Aorta (tissue), 5 donors: ENCODE data around the gene NR6A1. TPM values are rescaled to one million over a fixed set of nuclear protein-coding genes. Genes with fewer than 3 reads are reported as not detected.

ENCODE experiments used
- ATAC-seq: fragments of 200-7000 bp; cut with Tn5 transposase; one replicate; pipeline ENCODE4 v1.9.1; 2022; ENCODE audit warnings: moderate library complexity; ENCODE audit not compliant: low FRiP score
- DNase-seq, 2 donors: peaks; one replicate each; pipeline ENCODE4 v3.0.0-alpha.2; 2020
- H3K27ac ChIP-seq, 2 donors: one replicate each; pipeline ENCODE4 v1.5.1; 2013; ENCODE audit warnings: low read length in 2 of 2, mild to moderate bottlenecking in 2 of 2, moderate library complexity in 2 of 2, control low read depth in 1 of 2, inconsistent platforms in 1 of 2, low read depth in 1 of 2
- H3K27me3 ChIP-seq, 2 donors: one replicate each; pipeline ENCODE4 v1.6.1; 2013; ENCODE audit warnings: control low read depth in 1 of 2, low read length in 1 of 2, mild to moderate bottlenecking in 1 of 2, moderate library complexity in 1 of 2; ENCODE audit not compliant: insufficient read depth in 2 of 2, control insufficient read depth in 1 of 2
- H3K36me3 ChIP-seq, 2 donors: one replicate each; pipeline ENCODE4 v1.6.1; 2013; ENCODE audit warnings: control low read depth in 1 of 2, low read length in 1 of 2, mild to moderate bottlenecking in 1 of 2; ENCODE audit not compliant: insufficient read depth in 2 of 2, control insufficient read depth in 1 of 2
- H3K4me1 ChIP-seq, 2 donors: one replicate each; pipeline ENCODE4 v1.6.1; 2013; ENCODE audit warnings: low read length in 2 of 2, control low read depth in 1 of 2, mild to moderate bottlenecking in 1 of 2, moderate library complexity in 1 of 2; ENCODE audit not compliant: insufficient read depth in 2 of 2, control insufficient read depth in 1 of 2
- H3K4me3 ChIP-seq, 2 donors: one replicate each; pipeline ENCODE4 v1.5.1; 2013; ENCODE audit warnings: low read length in 2 of 2, control low read depth in 1 of 2, mild to moderate bottlenecking in 1 of 2
- H3K9me3 ChIP-seq: one replicate; pipeline ENCODE4 v1.6.1; 2013; ENCODE audit warnings: mild to moderate bottlenecking, low read length; ENCODE audit not compliant: control insufficient read depth
- WGBS, 2 donors: extraction: QIAGEN DNeasy Blood & Tissue Kit; methylation state at CpG; one replicate each; pipeline ENCODE4 v1.1.7; 2013; 5-methylcytosine and 5-hydroxymethylcytosine counted together
- intact Hi-C, 2 donors: fragments of 100-400 bp; cut with DNase I; formaldehyde crosslinking; loops; one replicate each; pipeline versions ENCODE4 v1.14.2 to v1.15.0; 2022
- polyA plus RNA-seq, 2 donors: library from polyadenylated mRNA; stranded (reverse); fragments of 200-250 nt; gene quantifications; one replicate each; pipeline ENCODE4 v1.2.3, GENCODE V29; 2013
- total RNA-seq, 2 donors: library from RNA; stranded (reverse); fragmentation: NEBNext Ultra II Directional; extraction: Animal tissue kit (Norgen Biotek cat#: 25700); gene quantifications; one replicate each; pipeline ENCODE4 v1.2.1, GENCODE V29; 2021
- donor health status: healthy with polysubstance abuse.
- donor health status: Bipolar disorder and iron deficiency.
- donor health status: DM: no; HTN: no; CAD: no.
- donor health status: DM: no; HTN: no; CAD: no.
- donor health status: DM: yes; HTN: yes; CAD: no.

Gene NR6A1
- total and polyA plus RNA-seq, 4 donors, result 0.26 to 1.6 (median 0.46) TPM

- H3K9me3 ChIP-seq, result no peaks in the 10 kb centered on the region
- DNase-seq (no peak), ATAC-seq (no peak)
- intact Hi-C loops, result no loop called here
- 75% methylated on average over 6 of the region's 6 CpGs for WGBS, 2 donors
- no peak overlapping the region for H3K27ac ChIP-seq
- no peaks in the 10 kb centered on the region for H3K36me3 ChIP-seq
- H3K4me3 ChIP-seq, result no peak overlapping the region
- no peaks in the 10 kb centered on the region for H3K27me3 ChIP-seq
- H3K4me1 ChIP-seq, result no peaks in the 10 kb centered on the region
Measured at GRCh38 chr9:124498040-124498439, 273.1 kb downstream of the NR6A1 start.

GRCh38 chr9:124497441-124497840 is 273.7 kb downstream of the NR6A1 start:
- no peak overlapping the region for H3K27ac ChIP-seq
- DNase-seq (no peak), ATAC-seq (no peak)
- H3K36me3 ChIP-seq, result no peaks in the 10 kb centered on the region
- no peak overlapping the region for H3K4me3 ChIP-seq
- H3K4me1 ChIP-seq, result no peaks in the 10 kb centered on the region
- WGBS, 2 donors, result 90% methylated on average over 8 of the region's 8 CpGs
- H3K9me3 ChIP-seq, result no peaks in the 10 kb centered on the region
- intact Hi-C loops, result no loop called here
- H3K27me3 ChIP-seq, result no peaks in the 10 kb centered on the region

GRCh38 chr9:124496463-124496862 is 274.6 kb downstream of the NR6A1 start:
- 71 to 75% methylated on average over 15 of the region's 15 CpGs for WGBS, 2 donors
- H3K27me3 ChIP-seq, result no peaks in the 10 kb centered on the region
- intact Hi-C loops, result no loop called here

GRCh38 chr9:124496075-124496449 is 275.0 kb downstream of the NR6A1 start:
- H3K36me3 ChIP-seq, result no peaks in the 10 kb centered on the region
- no peaks in the 10 kb centered on the region for H3K4me1 ChIP-seq
- ATAC-seq (no peak), DNase-seq (no peak)
- H3K9me3 ChIP-seq, result no peaks in the 10 kb centered on the region
- no peak overlapping the region for H3K27ac ChIP-seq
- WGBS, 2 donors, result 89 to 98% methylated on average over 3 of the region's 3 CpGs
- no peak overlapping the region for H3K4me3 ChIP-seq
- intact Hi-C loops, result no loop called here
- no peaks in the 10 kb centered on the region for H3K27me3 ChIP-seq

More at GRCh38 chr9:124496463-124496862, 274.6 kb downstream of the NR6A1 start:
- no peaks in the 10 kb centered on the region for H3K9me3 ChIP-seq
- H3K27ac ChIP-seq, result no peak overlapping the region
- H3K36me3 ChIP-seq, result no peaks in the 10 kb centered on the region
- no peaks in the 10 kb centered on the region for H3K4me1 ChIP-seq
- no peak for ATAC-seq
- DNase-seq, result no peak
- no peak overlapping the region for H3K4me3 ChIP-seq

- Histone ChIP-seq H3K4me1 (no peaks in the 10 kb centered on the region), H3K27me3 (no peaks in the 10 kb centered on the region), H3K4me3 (no peak overlapping the region), H3K36me3 (no peaks in the 10 kb centered on the region), H3K9me3 (no peaks in the 10 kb centered on the region), H3K27ac (no peak overlapping the region)
- WGBS, 2 donors, result 88 to 94% methylated on average over 30 to 31 of the region's 31 CpGs
- DNase-seq (no peak), ATAC-seq (no peak)
- intact Hi-C loops, result no loop called here
Measured at GRCh38 chr9:124495126-124496074, 275.7 kb downstream of the NR6A1 start.

GRCh38 chr9:124493794-124494479 is 277.2 kb downstream of the NR6A1 start:
- intact Hi-C loops, result no loop called here
- Histone ChIP-seq H3K27ac (no peak overlapping the region), H3K36me3 (no peaks in the 10 kb centered on the region), H3K27me3 (no peaks in the 10 kb centered on the region), H3K4me1 (no peaks in the 10 kb centered on the region), H3K4me3 (no peak overlapping the region), H3K9me3 (no peaks in the 10 kb centered on the region)
- DNase-seq (no peak), ATAC-seq (no peak)
- WGBS, 2 donors, result 81% methylated on average over 18 of the region's 18 CpGs

- ATAC-seq (no peak), DNase-seq (no peak)
- no peak overlapping the region for H3K4me3 ChIP-seq
- intact Hi-C loops, result no loop called here
- no peaks in the 10 kb centered on the region for H3K36me3 ChIP-seq
- no peak overlapping the region for H3K27ac ChIP-seq
- 94% methylated on average over 4 of the region's 4 CpGs for WGBS, 2 donors
- no peaks in the 10 kb centered on the region for H3K9me3 ChIP-seq
- H3K27me3 ChIP-seq, result no peaks in the 10 kb centered on the region
- no peaks in the 10 kb centered on the region for H3K4me1 ChIP-seq
Measured at GRCh38 chr9:124493218-124493617, 277.9 kb downstream of the NR6A1 start.

- H3K36me3 ChIP-seq, result no peaks in the 10 kb centered on the region
- no peak for DNase-seq
- no peaks in the 10 kb centered on the region for H3K4me1 ChIP-seq
- no peak overlapping the region for H3K4me3 ChIP-seq
- no peak overlapping the region for H3K27ac ChIP-seq
- peak; percentile 28 for ATAC-seq
- WGBS, 2 donors, result 75 to 81% methylated on average over 19 of the region's 19 CpGs
- no peaks in the 10 kb centered on the region for H3K27me3 ChIP-seq
- H3K9me3 ChIP-seq, result no peaks in the 10 kb centered on the region
- intact Hi-C loops, result no loop called here
Measured at GRCh38 chr9:124492818-124493217, 278.3 kb downstream of the NR6A1 start.
